Stimulated activated CD8-positive, alpha-beta memory T cell treated with anti-CD3 and anti-CD28 coated beads, Interleukin-7, amount 100 ng/mL, for 4 hours (primary cell): ENCODE results near the gene SMAD2.
"Not testable (repeated sequence)": the region's sequence is repeated elsewhere in the genome, so short reads cannot be mapped to it uniquely, and the experiment has no call there.

ENCODE experiments used
- DNase-seq, 2 donors: peaks; one replicate each; pipeline ENCODE4 v3.0.0-alpha.2; 2020; ENCODE audit warnings: low read depth in 2 of 2

Gene SMAD2

DNA sequence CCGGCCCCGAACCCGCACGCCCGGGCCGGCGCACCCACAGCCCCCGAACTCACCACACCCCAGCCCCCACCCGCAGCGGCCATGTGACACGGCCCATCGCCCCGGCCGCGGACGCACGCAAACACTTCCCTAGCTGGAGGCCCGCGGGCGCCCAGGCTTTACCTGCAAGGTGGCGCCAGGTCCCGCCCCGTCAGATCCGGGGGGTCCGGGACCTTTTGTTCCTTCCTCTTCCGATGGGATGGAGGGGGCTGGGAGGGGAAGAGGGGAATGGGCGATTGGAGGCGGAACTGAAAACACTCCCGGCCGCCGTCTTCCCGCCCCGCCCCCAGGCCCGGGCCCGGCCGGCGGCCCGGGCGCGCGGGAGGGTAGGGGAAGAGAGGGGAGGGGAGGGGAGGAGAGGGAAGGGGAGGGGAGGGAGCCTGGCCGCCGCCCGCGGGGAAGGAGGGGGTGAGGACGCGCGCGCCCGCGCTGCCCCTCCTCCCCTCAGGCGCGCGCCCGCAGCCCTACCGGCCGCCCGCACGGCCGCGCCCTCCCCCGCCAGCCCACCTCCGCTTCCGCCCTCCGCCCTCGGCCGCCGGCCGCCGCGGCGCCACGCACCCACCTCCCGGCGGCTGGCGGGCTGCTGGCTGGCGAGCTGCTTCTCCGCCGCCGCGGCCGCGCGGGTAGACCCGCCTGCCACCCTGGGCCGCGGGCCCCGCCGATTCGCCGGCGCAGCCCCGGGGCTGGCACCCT lies at the start of gene SMAD2:
Gene SMAD2, minus strand, starts transcription at position 461 of the 732 bp plus-strand sequence. CDS start 33,903 bp downstream, outside the sequence.
- DNase-seq: peak; percentile 35 to 80

DNA sequence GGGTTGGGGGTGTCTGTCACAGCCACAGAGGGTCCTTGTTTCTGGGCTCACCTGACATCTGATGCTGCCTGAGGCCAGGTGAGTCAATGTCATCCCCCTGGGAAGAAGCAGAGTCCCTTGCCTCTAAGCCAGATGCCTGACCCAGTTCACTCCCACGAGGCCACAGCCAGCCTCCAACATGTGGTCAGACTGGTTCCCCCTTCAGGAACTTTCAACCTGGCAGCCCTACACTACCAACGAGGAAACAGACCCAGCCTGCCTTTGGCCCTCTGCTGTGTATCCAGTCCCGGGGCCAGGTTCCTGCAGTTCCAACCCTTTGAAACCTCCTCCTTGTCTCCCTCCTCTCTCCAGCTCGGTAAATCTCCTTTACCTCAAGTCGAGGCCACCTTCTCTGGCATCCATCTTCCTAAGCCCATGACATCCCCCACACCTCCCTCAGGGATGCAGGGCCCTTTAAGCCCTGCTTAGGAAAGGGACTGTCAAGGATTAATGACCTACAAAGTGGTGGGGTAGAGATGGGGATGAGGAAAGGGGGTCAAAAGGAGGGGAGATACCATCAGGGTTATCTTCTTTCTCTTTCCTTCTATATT lies 49.2 kb upstream of the SMAD2 start:
- DNase-seq: no peak

DNA sequence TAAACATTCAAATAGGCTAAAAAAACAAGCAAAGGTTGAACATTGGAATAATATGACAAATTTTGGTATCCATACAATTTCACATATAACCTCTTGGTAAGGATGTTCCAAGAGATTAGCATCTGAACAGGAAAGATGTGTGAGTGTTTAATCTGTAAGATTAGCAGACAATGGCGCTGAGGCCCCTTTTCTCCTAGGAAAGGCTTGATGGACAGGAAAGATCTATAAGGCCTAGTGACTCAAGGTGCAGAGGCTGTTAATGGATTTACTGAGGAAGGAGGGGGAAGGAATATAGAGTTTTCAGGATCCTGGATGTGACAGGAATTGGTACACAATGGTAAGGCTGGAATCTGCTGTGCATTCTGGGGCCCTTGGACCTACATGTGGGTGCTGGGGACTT lies 48.1 kb upstream of the SMAD2 start:
- DNase-seq: no peak

DNA sequence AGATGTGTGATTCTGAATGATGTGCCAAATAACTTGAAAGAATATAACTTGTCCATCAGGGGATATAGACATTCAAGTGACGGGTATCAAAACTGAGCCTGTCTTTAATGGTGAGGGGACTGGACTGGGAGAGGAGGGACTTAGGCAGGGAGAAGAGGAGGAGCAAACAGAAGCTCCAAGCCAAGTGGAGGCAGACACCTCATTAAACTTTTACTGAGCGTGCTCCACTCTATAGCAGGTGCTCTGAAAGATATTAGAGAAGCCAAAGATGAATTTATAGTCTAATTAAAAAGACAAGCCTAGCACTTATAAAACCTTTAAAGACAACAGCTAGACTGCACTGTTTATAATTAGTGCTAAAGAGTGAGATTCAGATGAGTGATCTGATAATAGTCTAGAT lies 47.7 kb upstream of the SMAD2 start:
- DNase-seq: no peak

DNA sequence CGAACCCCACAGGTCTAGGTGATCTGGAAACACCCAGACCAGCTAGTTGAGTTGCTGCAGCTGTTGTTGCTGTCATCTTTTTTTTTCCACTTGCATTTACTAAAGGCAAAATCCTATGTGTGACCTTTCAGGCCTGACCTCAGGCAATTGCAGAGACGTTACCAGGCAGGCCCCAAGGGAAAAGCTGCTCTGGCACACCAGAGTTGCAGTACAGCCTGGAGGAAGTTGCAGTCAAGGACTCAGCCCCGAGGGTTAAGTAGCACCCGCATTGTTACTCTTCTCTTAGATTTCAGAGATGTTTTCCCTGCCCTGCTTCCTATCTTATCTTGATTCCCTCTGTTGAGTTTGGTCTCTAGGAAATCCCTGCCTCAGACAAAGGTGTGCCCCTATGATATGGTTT lies 45.2 kb upstream of the SMAD2 start:
- no peak for DNase-seq

DNA sequence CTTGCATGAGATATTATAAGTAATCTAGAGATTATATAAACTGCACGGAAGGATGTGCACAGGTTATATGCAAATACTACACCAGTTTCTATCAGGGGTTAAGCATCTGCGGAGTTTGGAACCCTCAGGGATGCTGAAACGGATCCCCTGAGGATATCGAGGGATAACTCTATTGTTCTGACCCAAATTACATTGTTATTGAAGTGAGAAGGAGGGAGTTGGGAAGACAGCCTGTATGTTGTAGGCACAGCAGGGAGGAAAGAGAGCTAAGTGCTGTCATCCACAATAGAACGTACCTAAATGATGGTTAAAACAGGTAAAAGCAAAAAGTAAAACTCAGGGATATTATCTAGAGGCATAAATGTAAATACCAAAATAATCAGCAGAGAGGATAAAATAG lies 44.6 kb upstream of the SMAD2 start:
- no peak for DNase-seq

DNA sequence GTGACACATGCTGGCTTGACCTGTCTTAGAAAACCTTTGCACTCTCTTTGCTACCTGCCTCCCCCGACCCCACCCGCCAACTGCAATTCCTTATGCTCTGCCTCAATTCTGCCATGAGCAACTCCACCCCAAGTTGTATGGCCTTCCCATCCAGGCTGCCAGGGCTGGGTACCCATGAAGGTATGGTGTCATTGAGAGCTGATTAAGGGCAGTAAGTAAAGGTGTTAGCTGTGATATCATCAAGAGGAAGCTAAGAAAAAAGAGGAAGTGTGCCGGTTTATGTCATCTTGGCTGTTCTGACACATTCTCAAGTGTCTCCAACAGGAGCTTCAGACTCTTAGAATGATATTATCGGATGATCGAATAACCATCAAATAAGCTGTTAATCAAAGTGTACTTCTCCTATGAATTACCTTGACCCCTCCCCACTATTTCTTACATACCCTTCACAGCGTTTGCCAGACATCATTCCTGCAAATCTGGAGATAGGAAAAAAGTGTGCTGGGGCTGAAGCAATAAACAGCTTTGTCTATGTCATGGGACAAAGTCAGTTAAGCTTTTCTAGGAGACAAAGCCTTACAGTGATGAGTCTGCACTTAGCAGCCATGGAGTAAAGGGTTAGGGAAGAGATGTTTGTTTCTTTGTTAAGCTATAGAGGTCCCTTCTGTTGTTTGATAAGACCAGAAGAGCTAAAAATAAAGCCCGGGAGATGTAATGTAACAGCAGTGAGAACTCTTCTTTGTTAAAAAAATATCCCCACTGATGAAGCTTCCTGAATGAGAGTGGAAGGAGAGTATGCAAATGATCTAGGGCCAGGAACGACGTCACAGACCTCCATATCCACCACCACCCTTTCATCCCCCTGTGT lies 40.4 kb upstream of the SMAD2 start:
- DNase-seq: no peak

DNA sequence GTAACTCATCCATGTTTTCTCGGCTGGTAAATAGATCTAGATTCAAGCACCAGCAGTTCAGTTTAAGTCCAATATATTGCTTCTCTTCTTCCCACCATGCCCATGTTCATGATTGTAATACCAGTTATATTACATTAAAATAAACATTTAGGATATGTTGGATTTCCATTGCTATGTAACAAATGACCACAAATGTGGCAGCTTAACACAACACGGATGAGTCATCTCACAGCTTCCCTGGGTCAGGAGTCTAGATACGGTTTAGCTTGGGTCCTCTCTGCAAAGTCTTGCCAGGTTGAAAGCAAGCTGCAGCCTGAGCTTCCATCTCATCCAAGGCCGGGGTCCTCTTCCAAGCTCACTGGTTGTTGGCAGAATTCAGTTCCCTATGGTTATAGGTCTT lies 39.4 kb upstream of the SMAD2 start:
- DNase-seq: no peak

DNA sequence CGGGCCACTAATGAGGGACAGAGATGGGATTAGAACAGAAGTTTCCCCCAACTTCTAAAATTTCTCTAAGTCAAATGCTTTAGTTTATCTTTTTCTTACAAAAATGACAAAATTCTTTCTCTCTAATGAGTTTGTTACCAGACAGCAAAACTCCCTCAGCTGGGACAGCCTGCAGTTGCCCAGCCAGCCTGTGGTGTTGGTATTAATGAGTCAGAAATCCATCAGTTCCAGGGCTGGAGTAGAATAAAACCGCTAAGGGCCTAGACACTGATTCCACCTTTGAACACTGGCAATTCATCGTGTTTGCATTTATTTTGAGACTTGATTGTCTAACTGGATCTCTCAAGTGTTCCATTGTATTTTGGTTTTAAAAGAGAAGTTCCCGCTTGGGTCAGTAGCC lies 38.3 kb upstream of the SMAD2 start:
- no peak for DNase-seq

DNA sequence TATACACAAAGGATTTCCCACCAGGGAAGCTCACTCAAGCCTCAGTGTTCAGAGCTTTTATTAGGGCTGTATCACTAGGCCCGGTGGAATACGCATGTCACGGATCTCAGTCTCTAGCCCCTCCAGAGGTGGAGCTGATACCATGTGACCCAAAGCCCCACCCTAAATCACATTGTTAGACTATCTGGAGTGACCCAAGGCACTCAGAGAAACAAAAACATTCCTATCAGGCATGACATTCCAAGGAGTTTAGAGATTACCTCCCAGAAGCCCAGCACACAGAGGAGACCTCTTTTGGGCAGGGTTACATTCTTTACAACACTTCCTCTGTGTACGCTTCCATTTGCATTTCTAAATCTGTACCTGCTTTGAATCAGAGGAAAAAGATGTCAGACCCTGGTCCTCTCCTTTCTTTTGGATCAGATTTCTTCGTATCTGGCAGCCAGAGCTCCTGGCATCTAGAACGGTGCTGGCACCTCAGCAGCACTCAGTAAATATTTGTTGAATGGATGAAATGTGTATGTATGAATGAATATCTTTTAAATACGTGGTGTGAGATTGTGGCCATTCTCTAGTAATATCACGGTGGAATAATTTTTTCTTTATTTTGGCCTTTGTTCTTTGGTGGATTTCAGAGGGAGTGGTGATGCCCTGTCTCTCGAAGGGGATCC lies 37.7 kb upstream of the SMAD2 start:
- no peak for DNase-seq

DNA sequence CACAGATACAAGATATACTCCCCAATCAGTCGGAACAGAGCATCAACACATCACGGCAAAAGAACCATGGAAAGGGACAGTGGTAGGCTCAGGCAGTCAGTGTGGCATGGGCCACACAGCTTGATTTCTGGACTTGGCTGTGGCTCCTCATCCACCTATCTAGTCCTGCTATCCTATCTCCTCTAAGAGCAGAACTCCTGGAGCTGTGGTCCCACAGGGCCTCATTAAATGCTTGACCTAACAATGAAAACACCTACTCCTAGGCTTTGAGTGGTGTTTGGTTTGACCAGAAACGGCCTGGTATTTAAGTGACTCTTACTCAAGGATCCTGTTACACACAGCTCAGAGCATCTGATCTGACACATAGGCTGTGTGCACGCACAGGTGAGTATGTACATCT lies 33.6 kb upstream of the SMAD2 start:
- no peak for DNase-seq

DNA sequence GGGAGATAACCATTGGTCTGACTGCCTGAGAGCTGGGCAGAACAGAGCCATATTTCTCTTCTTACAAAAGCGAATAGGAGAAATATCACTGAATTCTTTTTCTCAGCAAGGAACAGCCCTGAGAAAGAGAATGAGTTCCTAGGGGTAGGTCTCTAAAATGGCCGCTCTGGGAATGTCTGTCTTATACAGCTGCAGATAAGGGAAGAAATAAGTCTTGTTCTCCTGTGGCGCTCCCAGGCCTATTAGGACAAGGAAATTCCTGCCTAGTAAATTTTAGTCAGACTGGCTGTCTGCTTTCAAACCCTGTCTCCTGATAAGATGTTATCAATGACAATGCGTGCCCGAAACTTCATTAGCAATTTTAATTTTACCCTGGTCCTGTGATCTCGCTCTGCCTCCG lies 30.5 kb upstream of the SMAD2 start:
- DNase-seq: not testable (repeated sequence)

DNA sequence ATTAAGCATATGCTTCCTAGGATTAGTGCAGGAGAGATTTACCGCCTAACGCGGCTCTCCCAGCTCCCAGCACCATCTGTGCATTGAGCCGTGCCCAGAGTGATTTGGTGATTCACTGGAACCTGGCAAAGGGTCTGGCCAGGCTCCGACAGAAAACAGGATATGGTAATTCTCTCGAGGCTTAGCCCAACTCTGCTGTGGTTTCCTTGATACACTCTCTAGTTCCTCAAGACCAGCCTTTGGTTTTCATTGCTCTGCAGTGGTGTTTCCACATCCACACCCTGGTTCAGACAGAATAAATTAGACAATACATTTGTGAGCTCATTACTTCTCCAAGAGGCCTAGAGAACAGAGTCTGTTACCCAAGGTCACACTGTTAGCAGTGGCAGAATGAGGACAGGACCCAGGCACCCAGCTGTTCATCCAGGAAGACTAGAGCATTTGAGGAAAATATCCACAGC lies 23.0 kb upstream of the SMAD2 start:
- peak in 1 of 2 donors; percentile 6 for DNase-seq

DNA sequence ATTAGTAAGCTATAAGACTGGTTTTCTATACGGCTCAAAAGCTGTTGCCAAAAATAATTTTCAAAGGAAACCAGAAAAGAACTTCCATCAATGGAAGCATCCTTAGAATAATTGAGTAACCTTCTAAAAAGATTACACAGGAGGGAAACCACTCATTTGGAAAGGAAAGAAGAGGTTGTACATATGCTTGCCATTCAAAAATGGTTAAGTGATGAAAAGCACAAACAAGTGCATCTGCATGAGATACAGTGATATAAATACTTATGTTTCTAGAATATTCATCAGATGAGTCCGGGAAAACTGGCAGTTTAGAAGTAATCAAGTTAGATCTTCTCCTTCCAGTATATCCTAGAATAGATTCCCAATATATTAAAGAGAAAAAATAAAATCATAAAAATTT lies 20.1 kb upstream of the SMAD2 start:
- no peak for DNase-seq

DNA sequence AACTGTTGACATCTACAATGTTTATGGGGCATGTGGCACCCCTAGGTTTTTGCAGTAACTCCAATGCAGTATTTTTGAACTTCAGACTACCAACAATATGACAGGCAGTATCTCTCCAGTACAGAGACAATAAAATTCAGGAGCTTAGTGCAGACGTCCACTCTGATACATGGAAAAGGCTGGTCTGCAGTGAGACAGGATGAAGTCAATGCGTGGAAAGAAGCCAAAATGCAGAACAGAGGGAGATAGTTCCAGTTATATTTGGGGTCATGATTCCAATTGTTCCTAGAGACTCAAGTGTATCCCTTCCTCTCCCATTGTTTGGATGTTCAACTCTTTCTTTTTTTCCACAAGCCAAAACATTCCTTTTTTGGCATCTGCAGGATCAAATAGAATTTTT lies 18.7 kb upstream of the SMAD2 start:
- no peak for DNase-seq

DNA sequence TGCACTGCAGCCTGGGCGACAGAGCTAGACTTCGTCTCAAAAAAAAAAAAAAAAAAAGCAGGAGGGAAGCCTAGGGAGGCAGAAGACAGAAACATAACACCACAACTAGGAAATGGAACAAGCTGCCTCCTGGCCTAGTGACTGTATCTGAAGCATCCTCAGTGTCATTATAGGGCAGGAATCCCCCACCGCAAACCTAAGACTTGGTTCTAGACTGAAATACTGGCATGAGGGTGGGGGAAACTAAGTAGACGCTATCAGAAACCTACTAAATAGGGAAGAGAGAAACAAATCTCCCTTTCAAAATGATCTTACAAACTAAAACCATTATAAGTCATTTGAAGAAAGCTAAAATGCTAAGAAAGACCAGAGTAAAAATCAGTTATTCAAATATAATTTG lies 16.4 kb upstream of the SMAD2 start:
- DNase-seq: no peak

DNA sequence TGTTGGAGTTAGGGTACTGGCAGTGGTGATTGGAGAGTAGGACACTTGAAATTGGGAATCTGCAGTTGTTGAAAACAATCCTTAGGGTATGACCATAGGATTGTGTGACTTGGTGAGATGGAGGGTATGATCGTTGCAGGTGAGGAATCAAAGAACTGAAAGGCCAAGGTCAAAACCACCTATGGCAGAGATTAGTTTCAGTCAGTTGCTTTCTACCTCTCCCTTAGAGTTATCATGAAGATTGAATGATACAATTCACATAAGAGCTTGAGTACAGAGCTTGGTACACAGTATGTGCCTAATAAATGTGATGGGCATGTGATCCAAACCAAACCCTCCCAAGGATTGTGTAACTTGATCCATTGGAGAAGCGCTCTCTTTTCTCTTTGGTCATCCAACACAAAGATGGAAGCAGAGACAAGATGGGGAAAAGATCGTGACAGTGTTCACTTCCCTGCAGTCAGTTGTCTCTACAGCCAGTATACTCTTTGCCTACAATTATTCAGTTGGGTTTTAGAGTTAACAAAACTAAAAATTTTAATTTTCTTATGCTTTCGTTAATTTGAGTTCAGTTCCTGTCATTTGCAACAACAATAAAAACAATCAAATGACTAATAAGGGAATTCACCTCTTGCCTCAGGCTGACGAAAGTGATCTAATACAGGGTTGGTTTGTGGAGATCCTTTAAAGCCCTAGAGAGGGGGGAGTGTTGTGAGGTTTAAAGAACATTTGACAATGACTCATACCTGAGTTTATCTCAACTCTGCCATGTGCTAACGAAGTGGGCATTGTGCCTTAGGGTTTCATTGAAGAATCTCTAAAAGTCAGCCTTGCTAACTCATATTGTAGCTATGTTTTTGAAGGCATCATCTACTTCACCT lies 14.8 kb upstream of the SMAD2 start:
- DNase-seq: no peak

DNA sequence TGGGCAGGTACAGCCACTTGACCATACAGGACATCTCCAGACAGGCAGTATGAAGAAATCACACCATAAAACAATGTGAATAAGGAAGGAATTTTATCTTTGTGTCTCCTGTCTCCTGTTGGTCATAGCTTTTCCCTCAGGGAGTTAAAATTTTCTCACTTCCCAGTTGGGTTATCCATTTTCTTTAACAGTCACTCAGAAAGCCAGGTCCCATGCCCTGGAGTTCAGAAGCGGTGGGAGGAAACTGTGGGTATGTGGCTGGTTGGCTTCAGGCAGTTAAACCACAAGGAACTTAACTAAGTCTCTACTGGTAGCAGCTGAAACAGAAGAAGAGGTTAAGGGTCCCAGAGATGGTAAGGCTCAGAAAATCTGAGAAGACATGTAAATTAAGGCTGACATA lies 6.5 kb upstream of the SMAD2 start:
- DNase-seq: no peak

DNA sequence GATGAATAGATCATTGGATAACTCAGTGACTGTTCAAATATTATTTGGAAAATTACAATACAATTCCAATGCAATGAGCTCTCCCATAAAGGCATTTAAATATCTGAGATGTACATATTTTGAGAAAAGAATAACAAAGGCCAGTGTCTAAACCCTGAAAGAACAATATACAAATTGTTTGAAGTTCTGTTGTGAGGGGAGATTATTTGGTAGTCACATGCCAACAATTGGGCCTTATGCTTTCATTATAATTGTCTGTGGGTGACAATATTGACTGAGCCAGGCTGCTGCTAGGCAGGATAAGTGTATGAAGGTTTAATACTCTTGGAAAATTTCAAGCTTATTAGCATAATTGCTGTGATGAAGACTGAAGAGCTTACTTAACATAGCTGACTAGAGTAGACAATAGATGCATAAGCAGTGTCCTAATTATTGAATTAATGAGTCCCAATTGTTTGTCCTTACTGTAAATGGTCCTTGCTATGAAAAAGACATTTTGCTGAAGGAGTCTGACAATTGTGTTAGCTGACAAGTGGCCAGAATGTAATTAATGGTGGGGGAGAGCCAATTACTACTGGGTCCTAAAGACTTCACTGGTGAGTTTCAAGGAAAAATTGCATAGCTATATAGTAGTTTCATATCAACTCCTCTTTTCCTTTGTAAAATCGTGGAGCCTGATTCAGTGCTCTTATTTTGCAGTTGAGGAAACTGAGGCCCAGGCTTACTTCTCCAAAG lies 5.0 kb upstream of the SMAD2 start:
- no peak for DNase-seq

DNA sequence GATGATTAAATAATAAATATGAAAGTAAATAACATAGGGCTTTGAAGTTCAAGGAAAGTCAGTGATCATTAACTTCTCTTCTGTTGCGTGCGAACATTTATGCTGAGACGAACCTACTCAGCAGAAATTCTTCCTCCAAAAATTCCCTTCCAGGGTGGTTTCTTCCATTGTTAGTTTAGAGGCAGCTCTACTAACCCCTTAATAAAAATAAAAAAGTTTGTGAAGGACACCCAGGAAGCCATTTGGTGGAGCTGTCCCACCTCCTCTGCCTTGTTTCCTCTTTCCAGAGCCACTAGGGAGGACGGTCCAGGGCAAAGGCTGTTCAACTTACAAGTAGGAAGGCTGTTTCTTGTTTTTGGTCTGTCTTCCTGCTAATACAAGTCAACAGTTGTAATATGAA lies 2.1 kb upstream of the SMAD2 start:
- no peak for DNase-seq
